SK-N-SH (cell line): ENCODE results near the gene HERC5. TPM values are rescaled to one million over a fixed set of nuclear protein-coding genes. Genes with fewer than 3 reads are reported as not detected.

ENCODE experiments used
- CTCF ChIA-PET: fragments of 300-600, 350-600 bp; formaldehyde crosslinking; extraction: SDS; loops from one replicate; lab custom pipeline; 2021; lab: Yijun Ruan, JAX
- POLR2A ChIA-PET: fragments of 350-600 bp; sonication (Branson Sonifier 250); formaldehyde crosslinking; extraction: SDS; loops from one replicate; lab custom pipeline; 2020; ENCODE audit warnings: antibody characterized with exemption, inconsistent platforms; lab: Yijun Ruan, JAX
- DNase-seq: peaks from one replicate; pipeline ENCODE4 v3.0.0; 2012
- H2AFZ ChIP-seq: fragments of 200-600 bp; sonication (generic); 2 replicates; pipeline ENCODE4 v1.8.1; 2016; ENCODE audit warnings: antibody characterized with exemption, mild to moderate bottlenecking, low read depth
- H3F3A ChIP-seq: fragments of 200-600 bp; sonication (generic); replicated peaks from 2 replicates; pipeline ENCODE3; 2016; ENCODE audit warnings: antibody characterized with exemption, mild to moderate bottlenecking; ENCODE audit not compliant: insufficient read depth
- H3K27ac ChIP-seq, 2 experiments: fragments of 200-500 bp in 1 of 2; fragments of 200-600 bp in 1 of 2; sonication (Bioruptor generic) in 1 of 2; sonication (generic), shearing (Covaris generic) in 1 of 2; 2 replicates each; pipeline versions ENCODE4 v1.5.1 to v1.6.1; 2014 to 2016; ENCODE audit warnings: low read depth in 2 of 2, inconsistent platforms in 1 of 2, low read length in 1 of 2, mild to moderate bottlenecking in 1 of 2, mixed read lengths in 1 of 2
- H3K27me3 ChIP-seq: fragments of 200-600 bp; sonication (generic), shearing (Covaris generic); 2 replicates; pipeline ENCODE4 v1.6.1; 2016; ENCODE audit warnings: mixed run types; ENCODE audit not compliant: insufficient read depth
- H3K36me3 ChIP-seq, 2 experiments: fragments of 200-500 bp in 1 of 2; fragments of 200-600 bp in 1 of 2; sonication (Bioruptor generic) in 1 of 2; sonication (generic) in 1 of 2; replicated peaks in 1 of 2; 2 replicates each; pipeline versions ENCODE3 to v1.5.1; 2014 to 2016; ENCODE audit warnings: low read length in 1 of 2, mild to moderate bottlenecking in 1 of 2; ENCODE audit not compliant: insufficient read depth in 2 of 2, control insufficient read depth in 1 of 2
- H3K4me1 ChIP-seq, 2 experiments: fragments of 200-500 bp in 1 of 2; fragments of 200-600 bp in 1 of 2; sonication (Bioruptor generic) in 1 of 2; sonication (generic), shearing (Covaris generic) in 1 of 2; 2 replicates each; pipeline versions ENCODE4 v1.5.1 to v1.6.1; 2014 to 2016; ENCODE audit warnings: low read depth in 1 of 2, low read length in 1 of 2, mixed run types in 1 of 2; ENCODE audit not compliant: insufficient read depth in 2 of 2, control insufficient read depth in 1 of 2
- H3K4me2 ChIP-seq: fragments of 200-600 bp; sonication (generic), shearing (Covaris generic); 2 replicates; pipeline ENCODE4 v1.6.1; 2017; ENCODE audit warnings: mixed run types
- H3K4me3 ChIP-seq, 2 experiments: fragments of 200-500 bp in 1 of 2; fragments of 200-600 bp in 1 of 2; sonication (Bioruptor generic) in 1 of 2; sonication (generic), shearing (Covaris generic) in 1 of 2; 2 replicates each; pipeline versions ENCODE4 v1.5.1 to v1.8.1; 2014 to 2016; ENCODE audit warnings: low read depth in 2 of 2, inconsistent platforms in 1 of 2, low read length in 1 of 2, mild to moderate bottlenecking in 1 of 2, mixed read lengths in 1 of 2, moderate library complexity in 1 of 2
- H3K79me2 ChIP-seq: fragments of 200-600 bp; sonication (generic); 2 replicates; pipeline ENCODE4 v1.8.1; 2017; ENCODE audit warnings: mild to moderate bottlenecking; ENCODE audit not compliant: insufficient read depth
- H3K9ac ChIP-seq: fragments of 200-600 bp; sonication (generic); 2 replicates; pipeline ENCODE4 v1.6.1; 2017; ENCODE audit warnings: mixed run types
- H3K9me2 ChIP-seq: fragments of 200-600 bp; sonication (generic); 2 replicates; pipeline ENCODE4 v1.6.1; 2017; ENCODE audit warnings: mixed run types
- H3K9me3 ChIP-seq: fragments of 200-600 bp; sonication (generic); 2 replicates; pipeline ENCODE4 v1.6.1; 2017; ENCODE audit warnings: mixed run types, mild to moderate bottlenecking, moderate library complexity
- H4K20me1 ChIP-seq: fragments of 200-600 bp; sonication (generic); 2 replicates; pipeline ENCODE4 v1.6.1; 2017; ENCODE audit warnings: mild to moderate bottlenecking, mixed run types; ENCODE audit not compliant: insufficient read depth
- CHD2 ChIP-seq: fragments of 150-350 bp; IDR thresholded peaks from 2 replicates; pipeline ENCODE4 v1.6.1; 2018; ENCODE audit warnings: low read length; ENCODE audit not compliant: partially characterized antibody
- EP300 ChIP-seq, 2 experiments: IDR thresholded peaks; 2 replicates each; pipeline versions ENCODE4 v1.4.0 to v1.6.1; 2012; ENCODE audit warnings: borderline replicate concordance in 1 of 2, low read depth in 1 of 2, low read length in 1 of 2
- EZH2phosphoT487 ChIP-seq: fragments of 200-600 bp; sonication (generic); IDR thresholded peaks from 2 replicates; pipeline ENCODE4 v1.6.1; 2017; ENCODE audit warnings: low read depth, mixed run types, mild to moderate bottlenecking, antibody characterized with exemption, moderate library complexity, borderline replicate concordance
- FOSL2 ChIP-seq: IDR thresholded peaks from 2 replicates; pipeline ENCODE4 v1.4.0; 2012; ENCODE audit warnings: low read depth, mild to moderate bottlenecking, moderate library complexity, borderline replicate concordance
- GABPA ChIP-seq: IDR thresholded peaks from 2 replicates; pipeline ENCODE4 v1.4.0; 2012; ENCODE audit warnings: low read depth, mild to moderate bottlenecking
- GATA2 ChIP-seq: sonication (generic); formaldehyde crosslinking; IDR thresholded peaks from 2 replicates; pipeline ENCODE4 v1.5.0; 2020; ENCODE audit warnings: mild to moderate bottlenecking, missing genetic modification reagents
- JUND ChIP-seq: IDR thresholded peaks from 2 replicates; pipeline ENCODE4 v1.4.0; 2012
- NFIC ChIP-seq: IDR thresholded peaks from 2 replicates; pipeline ENCODE4 v1.4.0; 2012; ENCODE audit warnings: borderline replicate concordance
- NRF1 ChIP-seq: IDR thresholded peaks from 2 replicates; pipeline ENCODE4 v1.6.1; 2012; ENCODE audit warnings: low read depth, mild to moderate bottlenecking, low read length
- RAD21 ChIP-seq: IDR thresholded peaks from 2 replicates; pipeline ENCODE4 v1.6.1; 2012; ENCODE audit warnings: mild to moderate bottlenecking, low read length
- RCOR1 ChIP-seq: fragments of 150-350 bp; IDR thresholded peaks from 2 replicates; pipeline ENCODE4 v1.6.1; 2017; ENCODE audit warnings: antibody characterized with exemption, low read length
- TAF1 ChIP-seq: IDR thresholded peaks from 2 replicates; pipeline ENCODE4 v1.6.1; 2012; ENCODE audit warnings: low read depth, mild to moderate bottlenecking, low read length, moderate library complexity, borderline replicate concordance
- TCF12 ChIP-seq: IDR thresholded peaks from 2 replicates; pipeline ENCODE4 v1.4.0; 2012
- YY1 ChIP-seq: IDR thresholded peaks from 2 replicates; pipeline ENCODE4 v1.4.0; 2012; ENCODE audit warnings: low read depth, mild to moderate bottlenecking
- WGBS: methylation state at CpG from one replicate; pipeline ENCODE4 v1.1.6; 2017; ENCODE audit warnings: low lambda C conversion rate; 5-methylcytosine and 5-hydroxymethylcytosine counted together
- polyA plus RNA-seq, 3 experiments: library from polyadenylated mRNA; depleted of rRNA; stranded (reverse); fragments of >200 nt; gene quantifications; 2 replicates each; pipeline ENCODE4 v1.2.3, GENCODE V29; 2012
- TF ChIP-seq, protein P1 (sequence below): IDR thresholded peaks from 2 replicates; pipeline ENCODE4 v1.4.0; 2012; ENCODE audit warnings: low read depth
- TF ChIP-seq, protein P2 (sequence below): fragments of 200-600 bp; sonication (generic); IDR thresholded peaks from 2 replicates; pipeline ENCODE4 v1.6.1; 2017; ENCODE audit warnings: antibody characterized with exemption, mild to moderate bottlenecking, moderate library complexity
- TF ChIP-seq, protein P3 (sequence below): IDR thresholded peaks from 2 replicates; pipeline ENCODE4 v1.6.1; 2012; ENCODE audit warnings: mild to moderate bottlenecking, low read depth, low read length, moderate library complexity
- TF ChIP-seq, protein P4 (sequence below): IDR thresholded peaks from 2 replicates; pipeline ENCODE4; 2012

The HERC5 gene
- polyA plus RNA-seq, 1 of the 3 experiments (the other 2 are of a cell fraction): 0.15 TPM

DNA sequence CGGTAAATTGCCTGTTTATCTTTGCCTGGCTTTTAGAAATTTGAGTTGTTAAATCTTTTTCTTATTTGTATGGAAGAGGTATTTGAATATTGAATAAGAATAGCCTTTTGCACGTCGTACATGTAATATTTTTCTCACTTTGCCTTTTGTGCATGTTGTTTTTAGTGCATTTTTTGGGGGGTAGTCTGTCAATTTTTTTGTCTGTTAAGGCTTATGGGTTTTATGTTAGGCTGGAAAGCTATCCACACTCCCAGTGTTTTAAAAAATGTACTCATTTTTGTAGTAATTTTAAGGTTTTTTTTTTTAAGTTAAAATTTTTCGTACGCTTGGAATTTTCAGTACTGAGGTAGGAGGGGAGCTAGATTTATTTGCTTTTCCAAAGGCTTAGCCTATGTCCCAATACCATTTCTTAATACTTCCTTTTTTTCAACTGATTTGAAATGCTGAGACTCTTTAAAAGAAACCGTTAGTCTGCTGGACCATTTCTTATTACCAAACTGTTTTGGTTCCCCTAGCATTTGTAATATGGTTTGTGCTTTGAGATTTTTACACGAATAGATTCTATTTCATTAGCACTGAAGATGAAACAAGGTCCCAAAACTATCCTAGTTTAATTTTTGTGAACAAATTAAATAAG is 1.3 kb downstream of the HERC5 start:
- Histone ChIP-seq H3F3A (peaks cover 3% of the 10 kb centered on the region), H2AFZ (no peak overlapping the region), H3K4me3 (no peak overlapping the region), H3K4me1 (peaks cover 0 to 5% of the 10 kb centered on the region in 2 experiments; a peak in 1 of 4 replicates), H3K36me3 (no peaks in the 10 kb centered on the region), H3K9me2 (no peaks in the 10 kb centered on the region), H4K20me1 (no peaks in the 10 kb centered on the region), H3K27me3 (peaks cover 11% of the 10 kb centered on the region), H3K9ac (no peak overlapping the region), H3K9me3 (no peaks in the 10 kb centered on the region), H3K4me2 (no peak overlapping the region)
- no peak for DNase-seq
- WGBS: 83% methylated on average over 7 of the region's 7 CpGs
- CTCF ChIA-PET: interaction anchor here (0.6 to 1.5 kb wide), 4 partner anchors 10 to 89 kb away, joined by 3 to 10 read pairs (median 6); partner anchors contain the start of gene HERC6
- no peak for TF ChIP-seq RCOR1
- TF ChIP-seq, protein P1, sequence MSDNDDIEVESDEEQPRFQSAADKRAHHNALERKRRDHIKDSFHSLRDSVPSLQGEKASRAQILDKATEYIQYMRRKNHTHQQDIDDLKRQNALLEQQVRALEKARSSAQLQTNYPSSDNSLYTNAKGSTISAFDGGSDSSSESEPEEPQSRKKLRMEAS: no peak
- no peak for TF ChIP-seq RAD21
- no peak for TF ChIP-seq TCF12
- TF ChIP-seq EP300 (IDR thresholded peaks at IDR 0.05; ENCODE audit: borderline replicate concordance in 1 of 2, low read depth in 1 of 2, low read length in 1 of 2): no peak
- TF ChIP-seq, protein P2, sequence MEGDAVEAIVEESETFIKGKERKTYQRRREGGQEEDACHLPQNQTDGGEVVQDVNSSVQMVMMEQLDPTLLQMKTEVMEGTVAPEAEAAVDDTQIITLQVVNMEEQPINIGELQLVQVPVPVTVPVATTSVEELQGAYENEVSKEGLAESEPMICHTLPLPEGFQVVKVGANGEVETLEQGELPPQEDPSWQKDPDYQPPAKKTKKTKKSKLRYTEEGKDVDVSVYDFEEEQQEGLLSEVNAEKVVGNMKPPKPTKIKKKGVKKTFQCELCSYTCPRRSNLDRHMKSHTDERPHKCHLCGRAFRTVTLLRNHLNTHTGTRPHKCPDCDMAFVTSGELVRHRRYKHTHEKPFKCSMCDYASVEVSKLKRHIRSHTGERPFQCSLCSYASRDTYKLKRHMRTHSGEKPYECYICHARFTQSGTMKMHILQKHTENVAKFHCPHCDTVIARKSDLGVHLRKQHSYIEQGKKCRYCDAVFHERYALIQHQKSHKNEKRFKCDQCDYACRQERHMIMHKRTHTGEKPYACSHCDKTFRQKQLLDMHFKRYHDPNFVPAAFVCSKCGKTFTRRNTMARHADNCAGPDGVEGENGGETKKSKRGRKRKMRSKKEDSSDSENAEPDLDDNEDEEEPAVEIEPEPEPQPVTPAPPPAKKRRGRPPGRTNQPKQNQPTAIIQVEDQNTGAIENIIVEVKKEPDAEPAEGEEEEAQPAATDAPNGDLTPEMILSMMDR: no peak
- no peak for TF ChIP-seq NFIC
- no peak for TF ChIP-seq FOSL2
- no peak for TF ChIP-seq EZH2phosphoT487
- TF ChIP-seq, all 33 proteins: peak for 0
- Histone ChIP-seq H3K27ac (no peak overlapping the region), H3K79me2 (no peaks in the 10 kb centered on the region)
- POLR2A ChIA-PET: no interaction called here

DNA sequence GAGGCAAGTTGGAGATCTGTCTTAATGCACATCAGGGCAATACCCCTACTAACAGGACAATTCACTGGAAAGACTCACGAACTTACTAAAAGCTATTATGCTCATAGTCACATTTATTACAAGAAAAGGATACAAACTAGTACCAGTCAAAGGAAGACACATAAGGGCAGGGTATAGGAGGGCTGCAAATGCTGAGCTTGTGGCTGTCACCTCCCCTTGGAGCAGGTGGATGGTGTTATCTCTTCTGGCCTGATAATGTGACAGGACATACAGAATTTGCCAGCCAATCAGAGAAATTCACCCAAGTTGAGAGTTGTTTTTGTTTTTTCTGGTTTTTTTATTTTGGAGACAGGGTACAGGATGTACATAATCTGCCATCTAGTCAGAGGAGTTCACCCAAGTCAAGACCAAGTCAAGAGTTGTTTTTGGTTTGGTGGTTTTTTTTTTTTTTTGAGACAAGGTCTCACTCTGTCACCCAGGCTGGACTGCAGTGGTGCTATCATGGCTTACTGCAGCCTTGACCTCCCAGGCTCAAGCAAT is 8.8 kb downstream of the HERC5 start:
- H3K36me3 ChIP-seq: no peaks in the 10 kb centered on the region
- no peak overlapping the region for H3K4me2 ChIP-seq
- no peaks in the 10 kb centered on the region for H3K9me3 ChIP-seq
- H2AFZ ChIP-seq: no peak overlapping the region
- ChIA-PET CTCF (interaction anchor here (1.3 kb wide), 1 partner anchor 9 kb away, joined by 6 read pairs; the partner anchor contains the start of gene HERC5), POLR2A (no interaction called here)
- no peaks in the 10 kb centered on the region for H3F3A ChIP-seq
- no peak overlapping the region for H3K4me3 ChIP-seq
- TF ChIP-seq, protein P2: no peak
- TF ChIP-seq GATA2 (CRISPR knock-in tag): no peak
- TF ChIP-seq YY1: no peak
- TF ChIP-seq JUND: no peak
- TF ChIP-seq, protein P3, sequence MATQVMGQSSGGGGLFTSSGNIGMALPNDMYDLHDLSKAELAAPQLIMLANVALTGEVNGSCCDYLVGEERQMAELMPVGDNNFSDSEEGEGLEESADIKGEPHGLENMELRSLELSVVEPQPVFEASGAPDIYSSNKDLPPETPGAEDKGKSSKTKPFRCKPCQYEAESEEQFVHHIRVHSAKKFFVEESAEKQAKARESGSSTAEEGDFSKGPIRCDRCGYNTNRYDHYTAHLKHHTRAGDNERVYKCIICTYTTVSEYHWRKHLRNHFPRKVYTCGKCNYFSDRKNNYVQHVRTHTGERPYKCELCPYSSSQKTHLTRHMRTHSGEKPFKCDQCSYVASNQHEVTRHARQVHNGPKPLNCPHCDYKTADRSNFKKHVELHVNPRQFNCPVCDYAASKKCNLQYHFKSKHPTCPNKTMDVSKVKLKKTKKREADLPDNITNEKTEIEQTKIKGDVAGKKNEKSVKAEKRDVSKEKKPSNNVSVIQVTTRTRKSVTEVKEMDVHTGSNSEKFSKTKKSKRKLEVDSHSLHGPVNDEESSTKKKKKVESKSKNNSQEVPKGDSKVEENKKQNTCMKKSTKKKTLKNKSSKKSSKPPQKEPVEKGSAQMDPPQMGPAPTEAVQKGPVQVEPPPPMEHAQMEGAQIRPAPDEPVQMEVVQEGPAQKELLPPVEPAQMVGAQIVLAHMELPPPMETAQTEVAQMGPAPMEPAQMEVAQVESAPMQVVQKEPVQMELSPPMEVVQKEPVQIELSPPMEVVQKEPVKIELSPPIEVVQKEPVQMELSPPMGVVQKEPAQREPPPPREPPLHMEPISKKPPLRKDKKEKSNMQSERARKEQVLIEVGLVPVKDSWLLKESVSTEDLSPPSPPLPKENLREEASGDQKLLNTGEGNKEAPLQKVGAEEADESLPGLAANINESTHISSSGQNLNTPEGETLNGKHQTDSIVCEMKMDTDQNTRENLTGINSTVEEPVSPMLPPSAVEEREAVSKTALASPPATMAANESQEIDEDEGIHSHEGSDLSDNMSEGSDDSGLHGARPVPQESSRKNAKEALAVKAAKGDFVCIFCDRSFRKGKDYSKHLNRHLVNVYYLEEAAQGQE: no peak
- TF ChIP-seq CHD2: no peak
- TF ChIP-seq EP300 (IDR thresholded peaks at IDR 0.05; ENCODE audit: borderline replicate concordance in 1 of 2, low read depth in 1 of 2, low read length in 1 of 2): no peak
- TF ChIP-seq RCOR1: no peak
- no peak for TF ChIP-seq TAF1
- TF ChIP-seq NRF1: no peak
- no peak for TF ChIP-seq GABPA
- TF ChIP-seq, protein P4, sequence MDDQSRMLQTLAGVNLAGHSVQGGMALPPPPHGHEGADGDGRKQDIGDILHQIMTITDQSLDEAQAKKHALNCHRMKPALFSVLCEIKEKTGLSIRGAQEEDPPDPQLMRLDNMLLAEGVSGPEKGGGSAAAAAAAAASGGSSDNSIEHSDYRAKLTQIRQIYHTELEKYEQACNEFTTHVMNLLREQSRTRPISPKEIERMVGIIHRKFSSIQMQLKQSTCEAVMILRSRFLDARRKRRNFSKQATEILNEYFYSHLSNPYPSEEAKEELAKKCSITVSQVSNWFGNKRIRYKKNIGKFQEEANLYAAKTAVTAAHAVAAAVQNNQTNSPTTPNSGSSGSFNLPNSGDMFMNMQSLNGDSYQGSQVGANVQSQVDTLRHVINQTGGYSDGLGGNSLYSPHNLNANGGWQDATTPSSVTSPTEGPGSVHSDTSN: no peak
- no peak overlapping the region for H3K27ac ChIP-seq
- no peaks in the 10 kb centered on the region for H3K27me3 ChIP-seq
- H3K9ac ChIP-seq: no peak overlapping the region
- no peaks in the 10 kb centered on the region for H3K9me2 ChIP-seq
- H3K4me1 ChIP-seq: no peaks in the 10 kb centered on the region
- no peaks in the 10 kb centered on the region for H4K20me1 ChIP-seq
- WGBS: 88% methylated on average over 1 of the region's 1 CpG
- no peak for DNase-seq
- no peaks in the 10 kb centered on the region for H3K79me2 ChIP-seq
